Stimulated activated CD4-positive, alpha-beta T cell treated with anti-CD3 and anti-CD28 coated beads, Interleukin-2, amount 100 ng/mL, for 48 hours (primary cell): ENCODE data around the gene CCDC124.
A peak's percentile ranks its signal among the peaks of the same experiment; 100 is the strongest.

Source experiments
- DNase-seq, 2 donors: peaks; one replicate each; pipeline ENCODE4 v3.0.0-alpha.2; 2020

Gene CCDC124

DNA sequence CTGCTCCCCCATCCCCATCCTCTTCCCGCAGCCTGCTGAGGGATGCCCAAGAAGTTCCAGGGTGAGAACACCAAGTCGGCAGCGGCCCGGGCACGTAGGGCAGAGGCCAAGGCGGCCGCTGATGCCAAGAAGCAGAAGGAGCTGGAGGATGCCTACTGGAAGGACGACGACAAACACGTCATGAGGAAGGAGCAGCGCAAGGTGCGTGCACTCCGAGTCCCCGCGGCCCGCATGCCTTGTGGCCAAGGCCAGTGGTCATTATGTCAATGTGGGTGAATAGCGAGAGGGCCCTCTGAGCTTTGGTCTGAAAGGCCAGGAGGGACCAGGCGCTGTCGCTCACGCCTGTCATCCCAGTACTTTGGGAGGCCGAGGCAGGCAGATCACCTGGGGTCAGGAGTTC, 3.6 kb downstream of the CCDC124 start:
- no peak for DNase-seq

DNA sequence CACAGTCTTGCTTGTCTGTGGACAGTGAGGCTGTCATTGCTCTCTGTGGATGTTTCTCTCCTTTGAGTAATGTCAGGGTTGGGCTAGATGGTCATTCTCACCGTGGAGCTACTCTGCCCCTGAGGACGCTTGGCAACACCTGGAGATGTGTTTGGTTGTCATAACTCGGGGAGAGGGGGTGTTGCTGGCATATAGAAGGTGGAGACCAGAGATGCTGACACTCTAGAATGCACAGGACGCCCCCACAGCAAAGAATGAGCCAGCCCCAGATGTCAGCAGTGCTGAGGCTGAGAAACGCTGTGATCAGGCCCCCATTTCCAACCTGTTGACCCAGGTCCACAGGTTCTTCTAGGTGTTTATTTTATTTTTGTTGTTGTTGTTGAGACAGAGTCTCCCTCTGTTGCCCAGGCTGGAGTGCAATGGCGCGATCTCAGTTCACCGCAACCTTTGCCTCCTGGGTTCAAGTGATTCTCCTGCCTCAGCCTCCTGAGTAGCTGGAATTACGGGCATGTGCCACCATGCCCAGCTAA, 4.6 kb downstream of the CCDC124 start:
- no peak for DNase-seq

DNA sequence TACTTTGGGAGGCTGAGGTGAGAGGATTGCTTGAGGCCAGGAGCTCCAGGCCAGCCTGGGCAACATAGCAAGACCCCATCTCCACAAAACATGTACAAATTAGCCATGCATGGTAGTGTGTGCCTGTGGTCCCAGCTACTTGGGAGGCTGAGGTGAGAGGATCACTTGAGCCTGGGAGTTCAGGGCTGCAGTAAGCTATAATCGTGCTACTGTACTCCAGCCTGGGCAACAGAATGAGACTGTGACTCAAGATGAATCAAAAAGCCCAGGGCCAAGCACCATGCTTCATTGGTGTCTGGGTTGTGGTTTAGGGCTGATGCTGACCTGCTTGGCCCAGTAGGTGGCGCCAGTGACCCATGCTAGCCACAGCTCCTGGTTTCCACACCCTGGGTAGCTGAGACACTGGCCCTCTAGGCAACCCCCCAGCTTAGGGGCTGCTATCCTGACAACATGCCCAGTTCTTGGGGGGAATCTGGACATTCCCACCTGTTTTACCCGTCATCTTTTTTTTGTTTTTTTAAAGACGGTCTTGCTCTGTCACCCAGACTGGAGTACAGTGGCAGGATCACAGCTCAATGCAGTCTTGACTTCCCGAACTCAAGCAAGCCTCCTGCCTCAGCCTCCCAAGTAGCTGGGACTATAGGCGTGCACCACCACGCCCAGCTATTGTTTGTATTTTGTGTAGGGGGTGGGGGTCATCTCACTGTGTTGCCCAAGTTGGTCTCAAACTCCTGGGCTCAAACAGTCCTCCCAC, 5.5 kb downstream of the CCDC124 start:
- DNase-seq: peak; percentile 82 to 83

DNA sequence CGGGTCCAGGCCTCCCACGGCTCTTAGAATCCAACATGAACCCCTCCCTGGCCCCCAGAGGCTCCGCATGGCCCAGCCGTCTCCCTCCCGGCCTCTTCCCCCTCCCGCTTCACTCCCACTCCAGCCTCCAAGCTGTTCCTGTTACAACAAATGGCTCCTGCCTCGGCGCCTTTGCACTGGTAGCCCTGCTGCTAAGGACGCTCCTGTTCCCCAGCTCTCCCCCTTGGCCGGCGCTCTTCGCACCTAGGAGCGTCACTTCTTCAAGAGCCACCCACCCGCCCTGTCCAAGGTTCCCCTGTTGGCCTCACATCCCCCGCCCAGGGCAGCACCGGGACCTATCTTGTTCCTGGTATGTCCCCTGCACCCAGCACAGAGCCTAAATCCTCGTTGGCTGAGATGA, 9.4 kb downstream of the CCDC124 start:
- DNase-seq: no peak

DNA sequence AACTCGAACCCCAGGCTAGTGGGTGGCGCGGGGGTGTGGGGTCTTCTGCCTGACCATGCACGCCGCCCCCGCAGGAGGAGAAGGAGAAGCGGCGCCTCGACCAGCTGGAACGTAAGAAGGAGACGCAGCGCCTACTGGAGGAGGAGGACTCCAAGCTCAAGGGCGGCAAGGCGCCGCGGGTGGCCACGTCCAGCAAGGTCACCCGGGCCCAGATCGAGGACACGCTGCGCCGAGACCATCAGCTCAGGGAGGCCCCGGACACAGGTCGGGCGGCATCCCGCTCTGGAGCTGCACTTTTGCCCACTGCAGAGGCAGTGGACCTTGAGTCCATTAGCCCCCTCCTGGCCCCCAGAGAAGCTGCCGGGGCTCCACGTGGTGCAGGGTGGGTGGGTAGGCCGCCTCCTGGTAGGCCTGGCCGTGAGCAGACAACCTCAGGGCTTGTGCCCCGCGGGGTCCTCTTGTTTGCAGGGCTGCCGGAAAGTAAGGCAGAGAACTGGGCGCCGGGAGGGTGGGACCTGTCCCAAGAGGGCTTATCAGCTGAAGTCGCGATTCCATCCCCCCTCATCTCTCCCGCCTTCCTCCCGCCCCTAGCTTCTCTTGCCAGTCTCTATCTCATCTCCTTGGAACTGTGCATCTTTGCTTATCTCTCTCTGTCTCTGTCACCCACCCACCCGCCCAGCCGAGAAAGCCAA, 9.9 kb downstream of the CCDC124 start:
- no peak for DNase-seq

DNA sequence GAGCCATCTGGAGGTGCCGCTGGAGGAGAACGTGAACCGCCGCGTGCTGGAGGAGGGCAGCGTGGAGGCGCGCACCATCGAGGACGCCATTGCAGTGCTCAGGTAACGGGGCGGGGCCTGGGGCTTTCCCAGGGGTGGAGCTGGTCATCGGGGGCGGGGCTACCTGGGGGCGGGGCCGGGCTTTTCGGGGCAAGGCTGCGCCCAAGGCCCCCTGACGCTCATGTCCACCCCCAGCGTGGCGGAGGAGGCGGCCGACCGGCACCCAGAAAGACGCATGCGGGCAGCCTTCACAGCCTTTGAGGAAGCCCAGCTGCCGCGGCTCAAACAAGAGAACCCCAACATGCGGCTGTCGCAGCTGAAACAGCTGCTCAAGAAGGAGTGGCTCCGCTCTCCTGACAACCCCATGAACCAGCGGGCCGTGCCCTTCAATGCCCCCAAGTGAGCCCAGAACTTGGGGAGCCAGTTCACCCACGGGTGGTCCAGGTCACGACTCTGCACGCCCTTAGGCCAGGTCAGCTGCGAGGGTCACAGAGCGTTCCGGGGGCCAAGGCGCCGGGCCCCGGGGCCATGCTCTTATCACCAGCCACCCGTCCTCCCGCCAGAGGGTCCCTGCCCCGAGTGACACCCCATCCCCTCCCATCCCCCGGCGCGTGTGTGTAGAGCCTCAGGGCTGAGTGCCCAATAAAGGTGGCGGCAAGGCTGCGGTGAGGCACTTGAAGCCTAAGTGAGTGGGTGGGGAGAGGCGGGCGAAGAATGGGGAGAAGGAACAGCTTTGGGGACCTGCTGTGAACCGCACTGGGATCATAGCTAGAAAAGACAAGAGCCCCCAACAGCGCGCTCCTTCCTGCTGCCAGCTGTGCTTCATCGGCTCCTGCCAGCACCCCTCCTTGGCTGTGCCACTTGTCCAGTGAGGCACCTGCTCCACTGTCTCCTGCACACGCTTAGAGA, 10.7 kb downstream of the CCDC124 start:
- no peak for DNase-seq

DNA sequence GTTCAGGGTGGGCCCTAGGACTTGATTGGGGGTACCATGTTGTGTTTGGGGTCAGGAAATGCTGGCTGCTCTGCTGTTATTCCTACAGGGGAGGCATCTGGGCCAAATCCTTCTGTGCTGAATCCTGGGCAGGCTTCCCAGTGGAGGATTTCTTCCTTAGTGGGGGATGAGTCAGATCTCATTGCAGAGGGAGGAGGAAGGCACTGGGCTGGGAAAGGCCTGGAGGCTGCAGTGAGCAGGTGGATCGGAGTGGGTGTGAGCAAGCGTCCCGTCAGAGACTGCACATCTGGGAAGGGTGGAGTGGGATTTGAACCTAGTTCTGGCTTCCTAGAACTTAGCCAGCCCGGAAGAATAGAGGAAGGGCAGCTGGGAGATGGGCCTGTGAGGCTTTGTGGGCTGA, 11.5 kb downstream of the CCDC124 start:
- no peak for DNase-seq

DNA sequence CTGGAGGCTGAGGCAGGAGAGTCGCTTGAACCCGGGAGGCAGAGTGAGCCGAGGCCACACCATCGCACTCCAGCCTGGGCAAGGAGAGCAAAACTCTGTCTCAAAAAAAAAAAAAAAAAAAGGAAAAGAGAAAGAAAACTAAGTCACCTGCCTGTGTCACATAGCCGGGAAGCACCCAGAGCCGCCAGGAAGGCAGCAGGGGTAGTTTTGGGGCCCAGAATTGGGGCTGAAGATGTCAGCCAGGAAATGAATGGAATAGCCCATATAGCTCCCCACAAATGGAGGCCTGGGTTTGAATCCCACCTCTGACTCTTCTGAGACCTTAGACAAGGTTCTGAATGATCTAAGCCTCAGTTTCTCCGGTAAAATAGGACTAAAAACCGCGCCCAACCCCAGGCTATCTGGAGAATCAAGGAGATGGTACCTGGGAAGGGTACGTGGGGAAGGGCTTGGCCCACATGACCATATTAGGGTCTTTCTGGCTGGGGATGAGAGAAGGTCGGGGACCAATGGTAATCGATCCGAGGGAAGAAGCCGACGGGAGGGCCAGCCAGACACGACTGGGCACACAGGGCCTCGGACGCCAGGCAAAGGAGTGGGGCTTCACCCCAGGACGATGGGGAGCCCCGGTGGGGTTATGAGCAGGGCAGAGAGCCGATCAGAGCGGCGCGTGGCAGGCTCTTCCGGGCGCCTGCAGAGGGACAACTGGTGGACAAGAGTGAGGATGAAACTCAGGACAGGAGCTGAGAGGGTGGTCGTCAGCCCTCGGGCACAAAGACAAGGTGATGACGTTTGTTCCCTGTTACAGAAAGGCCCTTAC, 14.4 kb downstream of the CCDC124 start:
- DNase-seq: no peak

DNA sequence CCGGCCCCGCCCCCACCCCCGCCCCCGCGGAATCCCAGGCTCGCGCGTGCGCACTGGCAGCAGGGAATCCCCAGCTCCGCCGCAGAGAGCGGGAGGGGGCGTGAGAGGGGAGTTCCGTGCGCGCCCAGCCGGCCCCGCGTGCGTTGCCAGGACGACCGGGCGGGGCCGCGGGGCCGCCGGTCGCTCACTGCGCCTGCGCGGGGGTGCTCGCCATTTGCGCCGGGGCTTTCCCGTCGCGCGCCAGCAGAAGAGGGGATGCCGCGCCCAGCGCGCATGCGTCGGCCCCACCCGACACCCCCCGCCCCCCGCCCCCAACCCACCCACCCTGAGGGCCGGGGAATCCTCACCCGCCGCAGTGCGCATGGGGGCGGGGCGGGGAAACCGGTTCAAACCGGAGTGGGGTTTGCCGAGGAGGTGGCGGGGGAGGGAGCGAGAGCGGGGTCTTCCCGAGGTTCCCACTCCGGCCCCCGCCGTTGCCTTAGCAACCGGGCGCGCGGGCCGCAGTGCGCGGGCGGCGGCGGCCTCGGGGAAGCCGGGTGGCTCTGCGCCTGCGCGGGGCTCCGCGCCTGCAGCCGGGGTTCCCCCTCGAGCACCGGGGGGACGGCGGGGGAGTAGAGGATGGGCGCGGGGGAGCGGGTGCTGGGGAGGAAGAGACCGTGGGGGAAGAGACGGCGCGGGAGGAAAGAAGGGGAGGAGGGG, 15.1 kb downstream of the CCDC124 start:
- DNase-seq: peak; percentile 90 to 97

DNA sequence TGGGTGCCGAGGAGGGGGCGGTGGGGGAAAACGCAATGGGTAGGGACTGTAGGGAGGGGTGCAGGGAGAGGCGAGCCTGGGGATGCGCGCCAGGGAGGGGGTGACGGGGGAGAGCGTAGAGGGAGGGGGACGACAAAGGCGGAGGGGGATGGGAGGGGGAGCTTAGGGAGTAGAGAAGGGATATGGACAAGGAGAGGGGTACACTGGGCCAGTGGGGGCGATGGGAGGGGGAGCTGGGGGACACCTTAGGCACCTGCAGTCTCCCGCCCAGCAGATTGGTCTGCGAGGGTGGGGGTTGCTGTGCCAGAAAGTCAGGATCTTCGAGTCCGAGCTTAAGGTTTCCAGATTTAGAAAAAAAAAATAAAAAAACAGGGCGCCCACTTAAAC, 15.7 kb downstream of the CCDC124 start:
- DNase-seq: no peak

DNA sequence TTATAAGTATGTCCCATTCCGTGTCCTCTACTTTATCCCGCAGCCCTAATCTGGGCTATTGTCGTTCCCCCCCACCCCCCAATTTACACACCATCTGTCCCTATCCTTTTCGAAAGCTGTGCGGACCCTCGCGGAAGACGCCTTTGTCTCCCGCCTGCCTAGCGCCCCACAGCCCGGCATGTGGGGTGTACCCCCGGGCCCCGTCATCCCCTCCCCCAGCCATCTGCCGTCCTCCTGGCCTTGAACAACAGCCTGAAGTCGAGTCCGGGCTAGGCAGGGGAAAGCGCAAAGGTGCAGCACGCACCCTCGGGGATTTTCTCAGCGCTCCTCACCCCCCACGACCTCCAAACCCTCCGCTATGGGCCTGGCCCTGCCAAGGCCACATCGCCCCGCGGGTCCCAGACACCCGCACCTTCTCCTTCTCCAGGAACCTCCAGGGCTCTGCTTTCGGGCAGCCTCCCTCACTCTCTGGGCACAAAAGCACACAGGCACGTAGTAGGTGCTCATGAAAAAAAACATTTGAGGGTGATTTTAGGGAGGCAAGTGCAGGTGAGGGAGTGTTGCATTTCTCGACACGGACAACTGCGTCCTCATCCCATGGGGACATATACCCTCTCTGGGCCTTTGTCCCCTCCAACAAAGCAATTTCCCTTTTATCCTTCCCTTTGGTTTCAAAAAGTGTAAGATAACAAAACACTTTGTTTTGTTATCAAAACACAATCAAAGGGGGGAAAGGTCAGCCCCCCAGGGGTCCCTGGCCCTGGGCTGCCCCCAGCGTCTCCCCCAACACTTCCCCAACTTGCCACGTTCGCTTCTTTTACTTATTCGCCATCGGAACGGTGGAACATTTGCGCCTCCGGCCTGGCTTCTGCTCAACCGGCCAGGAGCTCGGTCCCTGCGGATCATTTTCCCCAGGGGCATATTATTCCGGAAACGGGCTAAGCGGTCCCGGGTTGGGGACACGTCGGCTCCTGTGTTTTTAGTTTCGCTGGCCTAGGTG, 16.4 kb downstream of the CCDC124 start:
- no peak for DNase-seq

DNA sequence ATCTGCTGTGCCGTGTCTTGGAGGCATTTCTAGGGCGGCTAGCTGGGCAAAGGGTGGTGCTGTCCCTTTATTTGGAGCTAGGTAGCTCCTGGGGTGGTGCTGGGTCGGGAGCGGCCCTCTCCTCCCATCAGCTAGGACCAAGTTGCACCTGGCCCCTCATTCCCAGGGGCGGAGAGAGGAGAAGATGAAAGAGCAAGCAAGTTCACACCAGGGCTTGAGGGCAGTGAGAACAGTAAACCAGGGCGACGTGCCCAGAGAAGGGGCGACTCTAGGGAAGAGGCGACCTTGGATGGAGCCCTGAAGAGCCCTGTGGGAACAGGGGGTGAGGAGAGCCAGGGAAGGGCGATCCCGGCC, 17.1 kb downstream of the CCDC124 start:
- DNase-seq: no peak

DNA sequence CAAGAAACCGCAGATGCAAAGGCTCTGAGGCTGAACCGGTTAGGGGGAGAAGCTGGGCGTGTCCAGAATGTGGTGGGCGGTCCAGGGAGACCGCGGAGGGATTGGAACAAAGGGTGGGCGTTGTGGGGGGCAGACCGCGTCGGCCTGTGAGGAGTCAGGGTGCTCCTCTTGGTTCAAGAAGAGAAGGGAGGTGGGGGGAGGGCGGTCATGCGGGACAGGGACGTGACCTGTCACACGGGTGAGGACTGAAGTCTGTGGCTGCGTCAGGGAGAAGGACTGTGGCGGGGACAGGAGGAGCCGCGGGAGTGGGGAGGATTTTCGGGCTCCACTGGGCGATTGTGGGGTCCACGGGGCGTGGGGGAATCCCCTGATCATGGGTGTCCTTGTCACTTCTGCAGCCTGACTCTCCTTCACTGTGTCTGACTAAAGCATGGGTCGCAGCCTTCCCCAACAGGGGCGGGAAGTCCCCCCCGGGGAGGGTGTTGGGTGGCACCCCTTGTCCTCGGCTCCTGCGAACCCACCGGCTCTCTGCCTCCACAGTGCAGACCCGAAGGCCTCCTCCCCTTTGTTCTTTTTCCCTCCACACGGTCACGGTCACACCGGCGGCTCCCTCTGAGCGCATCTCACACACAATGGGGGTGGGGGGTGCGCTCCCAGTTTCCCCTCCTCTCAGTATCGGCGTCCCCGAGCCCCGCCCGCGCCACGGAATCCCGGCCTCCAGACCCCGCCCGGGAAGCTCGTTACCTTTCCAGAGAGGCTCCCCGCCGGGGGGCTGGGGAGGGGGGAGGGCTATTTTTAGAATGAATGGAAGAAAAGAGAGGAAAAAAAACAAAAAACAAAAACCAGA, 17.7 kb downstream of the CCDC124 start:
- no peak for DNase-seq

DNA sequence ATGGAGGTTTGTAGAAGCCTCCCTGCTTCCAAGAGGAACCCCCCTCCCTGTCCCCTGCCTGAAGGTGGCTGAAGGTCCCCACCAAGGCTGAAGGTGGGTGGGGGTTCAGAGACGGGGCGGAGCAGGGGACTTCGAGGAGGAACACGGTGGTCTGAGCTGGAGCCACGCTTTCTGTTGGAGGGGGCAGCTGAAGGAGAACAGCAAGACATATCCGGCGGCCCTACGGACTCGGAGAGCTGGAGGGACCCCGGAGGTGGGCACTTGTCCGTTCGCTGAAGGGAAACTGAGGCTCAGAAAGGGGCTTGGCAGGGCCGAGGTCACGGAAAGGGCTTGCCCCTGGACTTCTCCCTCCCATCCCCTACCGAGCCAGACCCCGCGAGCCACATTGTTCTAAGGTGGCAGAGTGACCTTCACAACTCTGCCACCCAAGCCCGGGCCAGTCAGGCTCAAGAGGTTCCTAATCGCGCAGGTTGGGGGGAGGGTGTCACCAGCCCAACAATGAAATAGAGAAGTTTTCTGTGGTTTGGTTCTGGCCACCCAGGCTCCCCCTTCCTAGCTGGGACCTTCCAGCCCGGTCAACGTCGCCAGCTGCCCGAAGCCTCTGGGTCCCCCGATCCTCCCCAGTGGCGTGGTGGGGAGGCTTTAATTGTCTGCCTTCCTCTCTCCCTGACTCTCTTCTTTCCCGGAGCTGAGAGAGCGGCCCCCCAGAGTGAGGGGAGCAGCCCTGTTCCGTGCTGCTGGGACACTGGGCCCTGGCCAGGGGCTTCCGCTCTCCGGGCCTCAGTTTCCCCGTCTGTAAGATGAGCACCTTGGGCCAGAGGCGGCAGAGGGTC, 18.6 kb downstream of the CCDC124 start:
- DNase-seq: no peak

DNA sequence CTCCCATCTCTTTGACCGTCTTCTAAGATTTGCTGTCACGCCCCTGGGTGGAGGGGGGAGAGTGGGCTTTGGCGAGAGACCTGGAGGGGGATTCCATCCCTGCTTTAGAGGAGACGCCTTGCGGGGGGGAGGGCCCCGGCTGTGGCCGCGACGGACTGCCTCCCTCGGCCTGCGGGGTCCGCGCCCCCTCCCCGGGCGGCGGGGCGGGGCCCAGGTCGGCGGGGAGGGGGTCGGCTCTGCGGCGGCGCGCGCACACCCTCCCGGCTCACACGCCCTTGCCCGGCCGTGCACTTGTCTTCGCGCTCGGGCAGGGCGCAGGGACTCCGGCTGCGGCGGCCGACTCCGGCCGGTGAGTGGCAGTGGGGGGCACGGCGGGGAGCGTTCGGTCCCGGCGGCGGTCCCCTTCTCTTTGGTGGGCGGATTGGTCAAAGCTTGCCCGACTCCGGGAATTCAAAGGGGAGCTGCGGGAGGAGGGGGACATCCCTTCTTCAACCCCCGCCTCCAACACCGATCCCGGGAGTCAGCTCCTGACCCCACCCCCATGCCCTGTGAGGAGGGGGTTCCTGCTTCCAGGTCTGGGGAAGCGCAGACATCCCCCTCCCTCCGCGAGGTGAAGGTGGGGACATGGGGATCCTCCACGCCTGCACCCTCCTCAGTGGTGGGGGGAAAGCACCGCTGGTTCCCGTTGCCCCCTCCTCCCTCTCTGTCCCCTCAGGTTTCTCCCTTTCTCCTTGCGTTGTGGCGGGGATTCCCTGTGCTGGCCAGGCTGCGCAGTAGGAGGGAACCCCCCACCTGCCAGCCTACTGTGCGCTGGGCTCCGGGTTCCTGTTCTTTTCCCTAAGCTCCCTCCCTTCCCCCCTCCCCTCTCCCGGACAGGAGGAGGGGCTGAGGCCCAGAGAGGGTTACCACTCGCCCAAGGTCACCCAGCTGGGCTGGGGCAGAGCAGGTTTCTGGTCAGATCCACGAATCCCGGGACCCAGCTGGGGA, 19.5 kb downstream of the CCDC124 start:
- no peak for DNase-seq

DNA sequence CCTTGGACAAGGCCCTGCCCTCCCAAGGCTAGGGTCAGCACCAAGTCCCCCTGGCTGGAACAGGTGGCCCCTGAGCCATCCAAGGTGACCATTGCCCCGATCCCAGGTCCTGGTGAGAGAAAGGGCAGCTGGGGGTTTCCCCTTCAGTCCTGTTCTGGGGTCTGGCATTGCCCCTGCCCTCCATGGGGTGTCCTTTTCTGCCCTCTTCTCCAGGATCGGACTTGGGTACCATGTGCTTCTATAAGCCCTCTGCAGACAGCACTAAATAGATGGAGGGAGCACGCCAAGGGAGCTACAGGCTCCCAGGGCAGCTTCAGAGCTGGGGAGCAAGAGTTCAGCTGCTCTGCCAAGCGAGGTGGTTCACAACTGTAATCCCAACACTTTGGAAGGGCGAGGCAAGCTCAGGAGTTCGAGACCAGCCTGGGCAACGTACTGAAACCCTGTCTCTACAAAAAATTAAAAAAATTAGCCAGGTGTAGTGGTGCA, 20.5 kb downstream of the CCDC124 start:
- DNase-seq: no peak

DNA sequence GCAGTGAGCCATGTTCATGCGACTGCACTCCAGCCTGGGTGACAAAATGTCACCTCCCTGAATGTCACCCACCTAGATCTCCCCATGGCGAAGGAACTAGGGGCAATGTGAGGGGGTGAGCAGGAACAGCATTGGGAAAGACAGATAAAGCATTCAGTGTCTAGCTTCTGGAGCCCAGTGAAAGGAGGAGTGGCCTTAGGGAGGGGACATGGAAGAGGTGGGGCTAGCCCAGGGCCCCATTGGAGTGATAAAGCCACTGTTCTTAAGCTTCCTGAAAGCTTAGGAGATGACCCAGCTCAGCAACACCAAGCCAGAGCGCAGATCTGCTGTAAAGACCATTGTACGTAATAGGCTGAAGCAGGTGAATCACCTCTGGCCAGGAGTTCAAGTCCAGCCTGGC, 21.1 kb downstream of the CCDC124 start:
- no peak for DNase-seq
